Left lung (tissue), 10 donors: ENCODE data around the gene SPIN2B. TPM values are rescaled to one million over a fixed set of nuclear protein-coding genes. Genes with fewer than 3 reads are reported as not detected.
"Not testable (repeated sequence)": the region's sequence is repeated elsewhere in the genome, so short reads cannot be mapped to it uniquely, and the experiment has no call there.

Experiments
- ATAC-seq: fragments of 200-7000 bp; cut with Tn5 transposase; one replicate; pipeline ENCODE4 v1.9.1; 2020; ENCODE audit warnings: moderate library complexity
- DNase-seq, 4 donors: peaks; one replicate each; pipeline ENCODE4 v3.0.0-alpha.2; 2013 to 2020
- H3K27ac ChIP-seq, 2 donors: fragments of 200-600 bp; sonication (generic) in 1 of 2; one replicate each; pipeline versions ENCODE4 v1.5.0 to v1.8.0; 2020 to 2021
- H3K27me3 ChIP-seq, 2 donors: fragments of 200-600 bp; sonication (generic) in 1 of 2; one replicate each; pipeline versions ENCODE4 v1.5.0 to v1.8.0; 2020 to 2021
- H3K36me3 ChIP-seq, 2 donors: fragments of 200-600 bp; sonication (generic) in 1 of 2; one replicate each; pipeline versions ENCODE4 v1.5.0 to v1.8.0; 2020 to 2021
- H3K4me1 ChIP-seq, 2 donors: fragments of 200-600 bp; one replicate each; pipeline ENCODE4 v1.8.0; 2021
- H3K4me3 ChIP-seq, 2 donors: fragments of 200-600 bp; sonication (generic) in 1 of 2; one replicate each; pipeline versions ENCODE4 v1.5.0 to v1.8.0; 2020 to 2021; ENCODE audit warnings: mild to moderate bottlenecking in 1 of 2
- H3K9me3 ChIP-seq, 2 donors: fragments of 200-600 bp; sonication (generic) in 1 of 2; one replicate each; pipeline versions ENCODE4 v1.5.0 to v1.8.0; 2020 to 2021
- CTCF ChIP-seq, 2 donors: fragments of 200-600 bp; sonication (generic) in 1 of 2; IDR thresholded peaks; one replicate each; pipeline versions ENCODE4 v1.5.0 to v1.8.0; 2021; ENCODE audit warnings: antibody characterized with exemption in 2 of 2
- intact Hi-C, 2 donors: fragments of 100-400 bp; cut with DNase I; formaldehyde crosslinking; loops; one replicate each; pipeline versions ENCODE4 v1.11.2 to v1.14.2; 2022
- polyA plus RNA-seq, 6 donors: library from polyadenylated mRNA; unstranded; fragments of 120-200 nt; gene quantifications; one replicate each; pipeline ENCODE4 v1.2.1, GENCODE V29; 2013; ENCODE audit not compliant: insufficient read length in 6 of 6
- total RNA-seq, 2 donors: library from RNA; stranded (reverse); fragmentation: NEBNext Ultra II Directional; extraction: Animal tissue kit (Norgen Biotek cat#: 25700); gene quantifications; one replicate each; pipeline ENCODE4 v1.2.1, GENCODE V29; 2021
- donor health status: DM: no; HTN: yes; CAD: no.
- donor health status: DM: no; HTN: no; CAD: no.

SPIN2B gene
- total and polyA plus RNA-seq, 8 donors: 8.7 to 21.9 (median 19.1) TPM

GRCh38 chrX:57132046-57132445 is 10.7 kb upstream of the SPIN2B start:
- DNase-seq (no peak), ATAC-seq (no peak)
- intact Hi-C loops: no loop called here
- H3K4me1 ChIP-seq: no peaks in the 10 kb centered on the region
- H3K27me3 ChIP-seq: no peaks in the 10 kb centered on the region
- H3K4me3 ChIP-seq: no peak overlapping the region
- no peaks in the 10 kb centered on the region for H3K36me3 ChIP-seq
- H3K27ac ChIP-seq: no peak overlapping the region
- no peak for TF ChIP-seq CTCF (IDR thresholded peaks at IDR 0.05)
- H3K9me3 ChIP-seq: no peaks in the 10 kb centered on the region

GRCh38 chrX:57121816-57122215 is 468 bp upstream of the SPIN2B start:
- Histone ChIP-seq H3K27ac (peak overlapping the region; percentile 68 to 71), H3K27me3 (no peaks in the 10 kb centered on the region), H3K4me3 (peak overlapping the region; percentile 44 to 50), H3K36me3 (no peaks in the 10 kb centered on the region), H3K4me1 (no peaks in the 10 kb centered on the region), H3K9me3 (no peaks in the 10 kb centered on the region)
- DNase-seq: no peak
- no peak for TF ChIP-seq CTCF (IDR thresholded peaks at IDR 0.05)
- intact Hi-C loops: no loop called here
- ATAC-seq: peak; percentile 3

- H3K36me3 ChIP-seq, H3K9me3 ChIP-seq, H3K4me1 ChIP-seq, H3K27me3 ChIP-seq, intact Hi-C loops: not testable (repeated sequence)
- peak overlapping the region; percentile 44 to 50 for H3K4me3 ChIP-seq
- H3K27ac ChIP-seq: peak overlapping the region; percentile 68 to 71
- DNase-seq: peak in 2 of 4 donors; percentile 8 to 12
- peak; percentile 34 for ATAC-seq
Measured at GRCh38 chrX:57120619-57121161, 658 bp downstream of the SPIN2B start.

GRCh38 chrX:57119416-57119815 is 1.9 kb downstream of the SPIN2B start:
- no peak for TF ChIP-seq CTCF (IDR thresholded peaks at IDR 0.05)

GRCh38 chrX:57117566-57117965 is 3.8 kb downstream of the SPIN2B start:
- H3K36me3 ChIP-seq, H3K27me3 ChIP-seq, H3K9me3 ChIP-seq, H3K4me3 ChIP-seq, ATAC-seq, intact Hi-C loops, H3K27ac ChIP-seq, DNase-seq, H3K4me1 ChIP-seq: not testable (repeated sequence)

More at GRCh38 chrX:57119416-57119815, 1.9 kb downstream of the SPIN2B start:
- intact Hi-C loops: no loop called here
- Histone ChIP-seq H3K27me3 (no peaks in the 10 kb centered on the region), H3K4me1 (no peaks in the 10 kb centered on the region), H3K9me3 (no peaks in the 10 kb centered on the region), H3K4me3 (no peak overlapping the region), H3K27ac (no peak overlapping the region), H3K36me3 (no peaks in the 10 kb centered on the region)
- DNase-seq: no peak
- no peak for ATAC-seq

- H3K27me3 ChIP-seq: no peaks in the 10 kb centered on the region
- H3K27ac ChIP-seq: no peak overlapping the region
- no peak for DNase-seq
- no peaks in the 10 kb centered on the region for H3K4me1 ChIP-seq
- H3K36me3 ChIP-seq: no peaks in the 10 kb centered on the region
- no peak for ATAC-seq
- intact Hi-C loops: no loop called here
- TF ChIP-seq CTCF (IDR thresholded peaks at IDR 0.05): no peak
- no peak overlapping the region for H3K4me3 ChIP-seq
- peaks cover 0 to 2% of the 10 kb centered on the region in 2 donors for H3K9me3 ChIP-seq
Measured at GRCh38 chrX:57104921-57105398, 16.4 kb downstream of the SPIN2B start.
